GM21723 (cell line): ENCODE measurements around the gene MARK3.
"Not testable (repeated sequence)": the region's sequence is repeated elsewhere in the genome, so short reads cannot be mapped to it uniquely, and the experiment has no call there.

Source experiments
- ATAC-seq: cut with Tn5 transposase; IDR thresholded peaks from one replicate; pipeline ENCODE4 v1.9.1; 2021; ENCODE audit warnings: mild to moderate bottlenecking, moderate library complexity; ENCODE audit not compliant: unreplicated experiment

Gene MARK3

DNA sequence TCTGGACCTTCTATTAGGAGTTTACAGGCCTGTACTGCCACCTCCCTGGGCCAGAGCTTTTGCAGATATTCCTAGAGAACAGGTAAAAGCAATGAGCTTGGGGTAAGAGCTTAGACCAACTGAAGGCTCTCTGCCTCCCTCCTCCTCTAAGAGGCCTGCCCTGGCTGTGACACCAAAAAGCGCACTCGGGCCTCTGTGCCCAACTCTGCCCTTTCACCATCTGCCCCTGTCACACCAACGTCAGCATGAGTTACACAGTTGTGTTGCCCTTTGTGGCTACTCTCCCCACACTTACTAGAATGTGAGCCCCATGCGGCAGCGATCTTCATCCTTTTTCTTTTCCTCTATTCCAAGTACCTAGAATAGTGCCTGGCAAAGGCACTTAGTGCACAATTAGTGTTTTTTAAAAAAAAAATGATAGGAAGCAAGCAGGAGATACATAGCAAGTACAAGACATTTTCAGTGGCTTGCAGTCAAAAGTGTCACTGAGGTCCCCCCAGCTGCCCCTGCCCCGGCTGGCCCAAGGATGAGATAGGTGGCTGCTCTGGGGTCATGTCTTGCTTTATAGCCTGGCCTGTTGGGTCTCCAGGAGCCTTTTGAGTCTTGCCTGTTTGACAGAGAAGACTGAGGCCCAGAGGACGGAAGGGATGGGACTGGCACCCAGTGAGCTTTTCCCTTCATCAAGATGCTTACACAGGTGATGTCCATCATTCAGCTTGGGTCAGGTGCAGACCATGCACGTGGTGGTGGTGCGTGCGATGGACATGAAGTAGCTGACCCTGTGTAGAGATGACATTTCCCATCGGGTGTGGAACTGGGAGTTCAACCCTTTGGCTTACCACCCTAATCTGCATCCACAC is 124.9 kb downstream of the MARK3 start:
- ATAC-seq = no peak

DNA sequence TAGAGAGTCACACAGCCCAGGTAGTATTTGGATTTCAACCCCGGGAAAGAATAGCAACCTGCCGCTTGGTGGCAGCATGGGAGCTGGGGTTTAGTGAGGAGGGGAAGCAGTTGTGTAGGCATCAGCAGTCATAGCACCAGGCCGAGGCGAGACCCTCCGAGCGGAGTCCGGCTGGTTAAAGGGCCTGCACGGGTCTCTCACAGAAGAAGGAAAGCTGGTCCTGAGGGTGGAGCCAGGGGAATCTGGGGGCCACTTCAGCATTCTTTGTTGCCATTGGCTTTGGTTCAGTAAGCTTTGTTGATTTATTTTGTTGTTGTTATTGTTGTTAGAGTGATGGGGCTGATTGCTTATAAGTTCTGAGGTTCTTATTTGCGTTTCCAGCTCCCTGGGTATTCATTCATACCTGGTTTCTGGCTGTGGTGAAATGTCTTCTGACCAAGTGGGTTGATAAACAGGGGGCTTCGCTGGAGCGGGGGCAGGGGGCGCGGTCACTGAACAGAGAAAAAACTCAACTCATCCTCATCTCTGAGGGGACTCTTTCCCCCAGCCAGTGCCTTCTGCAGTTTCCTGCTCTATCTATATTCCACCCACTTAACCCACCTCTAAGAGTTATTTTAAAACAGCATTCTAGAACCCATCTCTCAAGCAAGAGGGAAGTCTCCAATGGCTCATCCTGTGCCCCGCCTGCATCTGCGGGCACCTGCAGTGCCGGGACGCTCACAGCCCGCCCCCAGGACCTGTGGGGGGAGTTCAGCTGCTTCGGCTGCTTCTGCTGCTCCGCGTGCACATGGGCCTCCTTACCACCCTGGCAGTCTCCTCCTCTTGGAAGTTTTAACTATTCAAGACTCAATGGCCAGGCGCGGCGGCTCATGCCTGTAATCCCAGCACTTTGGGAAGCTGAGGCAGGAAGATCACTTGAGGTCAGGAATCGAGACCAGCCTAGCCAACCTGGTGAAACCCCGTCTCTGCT is 125.8 kb downstream of the MARK3 start:
- no peak for ATAC-seq

DNA sequence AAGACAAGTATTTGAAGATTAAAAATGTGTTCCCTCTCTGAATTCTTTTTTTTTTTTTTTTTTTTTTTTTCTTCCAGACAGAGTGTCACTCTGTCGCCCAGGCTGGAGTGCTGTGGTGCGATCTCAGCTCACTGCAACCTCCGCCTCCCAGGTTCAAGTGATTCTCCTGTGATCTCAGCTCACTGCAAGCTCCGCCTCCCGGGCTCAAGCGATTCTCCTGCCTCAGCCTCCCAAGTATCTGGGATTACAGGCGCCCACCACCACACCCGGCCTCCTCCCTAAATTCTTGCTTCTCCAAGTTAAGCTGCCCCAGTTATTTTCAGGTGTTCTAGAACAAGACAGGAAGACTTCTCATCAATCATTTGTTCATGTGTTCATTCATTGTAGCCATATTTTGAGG is 127.0 kb downstream of the MARK3 start:
- not testable (repeated sequence) for ATAC-seq

DNA sequence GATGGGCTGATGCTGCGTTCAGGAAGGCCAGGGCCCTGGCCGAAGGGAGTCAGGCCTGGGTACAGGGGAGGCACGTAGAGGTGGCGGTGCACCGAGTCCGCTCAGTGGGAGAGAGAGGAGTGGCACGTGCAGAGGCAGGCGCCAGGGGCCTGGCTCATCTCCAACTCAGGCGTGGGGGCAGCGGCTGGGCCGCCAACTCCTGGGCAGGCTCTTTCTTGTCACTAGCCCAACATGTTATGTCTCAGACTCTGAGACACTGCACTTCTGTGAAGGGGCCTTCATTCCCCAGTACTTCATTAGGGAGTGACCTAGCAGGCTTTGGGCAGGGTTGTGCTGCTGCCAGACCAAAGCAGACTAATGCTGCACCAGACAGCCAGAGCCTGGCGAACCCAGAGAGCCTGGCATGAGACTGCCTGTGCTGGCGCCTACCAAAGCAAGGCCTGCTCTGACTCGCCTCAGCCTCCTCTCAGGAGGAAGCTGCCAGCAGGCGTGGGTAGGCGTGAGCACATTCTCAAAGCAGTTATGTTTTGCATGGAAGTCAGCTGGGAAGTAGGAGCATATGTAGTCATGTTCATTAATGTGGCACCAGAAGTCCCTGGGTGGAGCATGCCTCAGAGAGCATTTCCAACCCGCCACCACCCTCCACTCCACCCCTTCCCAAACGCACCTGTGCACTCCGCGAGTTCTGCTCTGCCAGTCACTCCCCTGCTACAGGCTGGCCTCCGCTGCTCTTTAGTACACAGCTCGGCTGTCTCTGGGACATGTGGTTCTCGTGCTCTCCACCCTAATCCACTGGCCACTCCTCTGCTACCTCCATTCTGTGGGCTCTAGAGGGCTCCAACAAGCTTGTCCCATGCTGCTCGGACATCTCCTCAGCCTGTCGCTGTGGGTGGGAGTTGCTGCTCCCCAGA is 127.7 kb downstream of the MARK3 start:
- no peak for ATAC-seq

DNA sequence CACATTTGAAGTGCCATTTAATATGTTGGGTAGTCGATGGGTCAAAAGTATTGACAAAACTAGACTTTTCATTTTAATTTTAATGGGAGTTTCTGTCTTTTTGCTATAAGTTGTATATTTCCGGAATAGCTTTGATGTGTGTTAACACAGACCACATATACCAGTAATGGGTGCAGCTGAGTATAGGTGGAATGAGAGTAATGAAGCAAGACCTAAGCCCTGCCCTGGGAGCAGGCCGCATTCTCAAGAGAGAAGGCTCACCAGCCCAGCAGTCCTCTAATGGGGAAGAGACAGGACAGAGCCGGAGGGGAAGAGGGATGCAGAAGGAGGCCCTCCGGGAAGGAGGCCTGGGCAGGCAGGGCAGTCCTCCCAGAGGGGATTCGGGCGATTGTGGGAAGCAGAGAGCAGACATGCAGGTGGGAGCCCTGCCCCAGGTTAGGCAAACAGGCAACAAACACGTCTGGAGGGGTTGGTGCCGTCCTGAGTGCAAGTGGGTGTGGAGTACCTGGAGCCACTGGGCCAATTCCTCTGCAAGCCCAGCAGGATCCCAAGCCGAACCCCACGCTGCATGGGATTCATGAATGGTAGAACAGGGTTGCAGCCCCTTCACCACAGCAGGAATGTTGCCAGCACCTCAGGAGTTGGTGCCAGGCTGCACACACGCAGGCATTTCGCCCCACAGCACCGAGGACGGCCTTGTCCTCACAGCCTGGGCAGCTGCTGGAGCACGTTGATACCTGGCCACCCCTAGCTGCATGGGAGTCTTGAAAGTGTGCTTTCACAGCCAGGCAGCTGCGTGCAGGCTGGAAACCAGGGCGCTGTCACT is 129.6 kb downstream of the MARK3 start:
- no peak for ATAC-seq

DNA sequence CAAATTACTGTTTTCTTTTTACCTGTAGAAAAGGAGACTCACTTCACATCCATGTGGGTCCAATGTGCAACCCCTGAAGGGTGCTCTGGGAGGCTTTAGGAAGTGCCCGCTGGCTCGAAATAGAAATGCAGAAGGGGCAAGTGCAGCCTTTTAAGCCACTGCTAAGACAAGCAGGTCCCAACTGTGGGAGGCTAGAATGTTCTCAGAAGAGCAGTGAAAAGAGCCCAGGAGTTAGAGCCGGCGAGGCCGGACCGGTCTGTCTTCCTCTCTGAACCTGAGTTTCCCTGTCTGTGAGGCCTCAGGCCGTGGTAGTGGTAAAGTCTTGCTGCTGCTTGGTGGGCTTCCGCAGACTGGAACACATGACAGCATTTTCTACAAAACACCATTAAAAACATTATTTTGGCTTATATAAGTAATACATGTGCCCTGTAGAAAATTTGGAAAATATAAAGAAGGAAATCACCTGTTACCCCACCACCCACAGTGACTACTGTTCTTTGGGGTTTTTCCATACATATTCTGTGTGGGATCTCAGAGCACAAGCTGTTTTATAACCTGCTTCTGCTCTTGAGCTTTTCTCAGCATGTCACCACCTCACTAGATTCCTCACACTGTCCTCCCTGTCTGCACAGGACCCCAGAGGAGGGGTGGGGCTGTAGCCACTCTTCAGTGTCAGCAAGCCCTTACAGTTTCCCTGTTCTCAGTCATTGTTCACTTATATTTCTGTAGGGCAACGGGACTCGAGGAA is 131.4 kb downstream of the MARK3 start:
- no peak for ATAC-seq

DNA sequence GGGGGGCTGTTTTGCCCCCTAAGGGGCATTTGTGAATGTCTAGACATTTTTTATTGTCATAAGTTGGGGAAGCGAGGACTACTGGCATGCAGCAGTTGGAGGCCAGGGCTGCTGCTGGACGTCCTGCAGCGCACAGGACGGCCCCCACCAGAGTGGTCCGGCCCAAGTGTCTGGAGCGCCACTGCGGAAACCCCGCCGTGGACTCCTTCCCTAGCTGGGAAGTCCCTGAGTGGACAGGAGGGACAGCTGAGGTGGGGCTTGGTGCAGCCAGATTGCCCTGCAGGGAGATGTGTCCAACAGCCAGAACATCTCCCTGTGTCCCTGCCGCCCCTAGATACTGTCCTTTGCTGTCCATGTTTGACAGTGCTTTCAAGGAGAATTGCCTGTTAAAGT is 132.0 kb downstream of the MARK3 start:
- no peak for ATAC-seq

DNA sequence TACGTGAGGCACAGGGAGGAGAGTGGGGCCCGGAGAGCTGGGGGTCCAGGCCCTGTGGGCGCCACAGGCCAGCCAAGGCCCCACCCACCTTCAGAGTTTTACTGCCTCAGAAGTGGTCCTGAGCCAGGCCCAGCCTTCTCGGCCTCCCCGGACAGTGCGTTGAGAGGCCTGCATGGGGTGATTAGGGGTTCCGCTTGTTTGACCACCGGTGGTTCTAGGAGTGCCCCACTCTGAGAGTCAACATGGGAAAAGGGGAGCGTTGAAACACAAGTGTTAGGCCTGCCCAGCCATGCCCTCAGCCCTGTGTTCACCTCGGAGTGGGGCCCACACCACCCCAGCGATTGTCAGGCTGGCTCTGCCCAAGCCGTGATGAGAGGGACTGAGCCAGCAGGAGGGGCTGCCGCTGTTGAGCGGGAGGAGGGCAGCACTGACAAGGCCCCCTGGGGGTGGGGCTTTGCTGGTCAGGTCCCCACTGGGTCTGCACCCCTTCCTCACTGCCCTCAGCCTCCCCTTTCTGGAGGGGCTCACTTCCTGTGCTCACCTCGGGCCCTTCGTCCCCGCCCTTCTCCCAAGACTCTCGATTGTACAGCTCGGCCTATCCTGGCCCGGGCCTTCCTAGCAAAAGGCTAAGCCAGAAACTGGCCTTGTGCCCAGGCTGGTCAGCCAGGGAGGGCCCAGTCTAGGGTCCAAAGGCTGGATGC is 132.7 kb downstream of the MARK3 start:
- no peak for ATAC-seq

DNA sequence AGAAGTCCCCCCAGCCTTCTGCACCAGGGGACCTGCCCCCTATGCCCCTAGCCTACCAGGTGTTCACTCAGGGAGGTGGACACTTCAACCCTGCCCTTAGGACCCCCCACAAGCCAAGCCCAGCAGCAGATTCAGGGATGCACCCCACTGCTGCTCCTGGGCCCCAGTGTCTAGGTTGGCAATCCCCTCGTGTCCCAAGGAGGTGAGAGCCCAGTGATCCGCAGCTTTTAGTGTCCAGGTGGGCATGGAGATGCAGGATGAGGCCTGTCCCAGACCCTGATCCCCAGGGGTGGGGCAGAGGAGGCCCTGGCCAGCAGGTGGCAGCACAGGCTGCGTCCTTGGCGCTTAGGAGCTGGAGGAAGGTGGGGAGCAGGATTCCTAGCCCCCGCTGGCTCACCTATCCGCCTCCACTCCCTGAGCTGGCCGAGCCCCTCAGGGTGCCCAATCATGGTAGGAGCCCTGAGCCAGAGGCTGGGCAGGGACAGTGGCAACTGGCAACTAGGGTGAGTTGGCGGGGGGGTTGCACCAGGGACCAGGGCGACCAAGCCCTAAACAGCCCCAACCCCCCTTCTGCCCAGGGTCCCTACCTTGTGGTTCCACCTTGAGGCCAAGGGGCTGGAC is 133.3 kb downstream of the MARK3 start:
- ATAC-seq = no peak

DNA sequence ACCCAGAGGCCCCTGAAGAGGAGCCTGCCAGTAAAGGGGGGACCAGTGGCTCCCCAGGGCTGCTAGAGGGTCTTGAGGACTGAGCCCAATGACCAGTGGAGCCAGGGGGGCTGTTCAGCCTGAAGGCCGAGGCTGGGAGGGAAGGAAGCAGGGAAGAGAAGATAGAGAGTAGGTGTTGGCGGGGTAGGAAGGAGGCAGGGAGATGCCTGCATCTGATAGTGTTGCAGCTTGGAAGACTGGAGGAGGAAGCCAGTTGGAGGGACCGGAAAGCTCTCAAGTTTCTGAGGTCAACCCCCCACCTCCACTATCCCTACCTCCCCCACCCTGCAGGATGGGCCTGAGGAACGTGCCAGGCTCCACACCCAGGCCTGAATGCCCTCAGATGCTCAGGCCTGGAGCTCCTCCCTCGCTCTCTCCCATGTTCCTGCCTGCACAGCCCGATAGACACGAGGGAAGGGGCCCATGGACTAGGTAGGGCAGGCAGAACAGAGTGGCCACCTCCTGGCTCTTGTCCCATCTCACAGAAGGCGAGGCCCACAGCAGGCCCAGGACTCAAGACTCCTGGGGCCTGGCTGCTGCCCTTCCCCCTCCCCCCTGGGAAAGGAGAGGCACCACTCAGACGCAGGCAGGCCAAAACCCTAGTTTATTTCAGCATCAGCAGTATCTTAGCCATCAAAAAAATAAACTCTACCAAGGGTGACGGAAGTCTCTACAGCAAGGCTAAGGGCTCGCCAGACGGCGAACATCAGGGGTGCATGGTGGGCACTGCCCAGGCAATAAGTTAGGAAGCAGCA is 134.0 kb downstream of the MARK3 start:
- no peak for ATAC-seq

DNA sequence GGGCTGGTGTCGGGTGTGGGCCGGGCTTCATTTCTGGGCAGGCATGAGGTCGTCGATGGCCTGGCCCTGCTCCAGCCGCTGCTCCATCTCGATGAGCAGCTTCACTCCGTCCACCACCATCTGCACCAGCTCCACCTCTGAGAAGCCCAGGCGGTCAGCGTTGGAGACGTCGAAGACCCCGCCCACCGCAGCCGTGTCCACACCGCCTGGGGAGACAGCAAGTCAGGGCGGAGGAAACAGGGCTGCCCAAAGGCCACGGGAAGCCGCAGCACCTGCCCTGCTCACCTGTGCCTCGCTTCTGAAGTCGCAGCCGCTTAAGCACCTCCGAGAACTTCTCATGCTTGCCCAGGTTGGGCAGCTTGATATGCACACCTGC is 134.6 kb downstream of the MARK3 start:
- ATAC-seq = no peak

DNA sequence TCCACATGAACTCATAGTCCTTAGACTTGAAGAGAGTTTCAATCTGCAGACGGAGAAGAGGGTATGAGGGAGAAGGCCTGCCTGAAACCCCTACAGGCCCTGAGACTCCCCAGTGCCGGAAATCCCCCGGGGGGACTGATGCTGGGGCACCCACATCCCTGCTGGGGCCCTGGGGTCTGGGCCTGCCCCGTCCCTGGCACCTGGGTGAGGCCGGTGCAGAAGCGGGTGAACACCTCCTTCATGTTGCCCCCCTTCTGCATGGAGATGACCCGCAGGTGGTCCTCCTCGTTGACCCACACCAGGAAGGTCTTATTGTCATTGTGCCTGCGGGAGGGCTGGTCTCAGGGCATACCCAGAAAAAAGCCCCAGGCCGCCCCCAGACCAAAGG is 135.0 kb downstream of the MARK3 start:
- ATAC-seq = no peak

DNA sequence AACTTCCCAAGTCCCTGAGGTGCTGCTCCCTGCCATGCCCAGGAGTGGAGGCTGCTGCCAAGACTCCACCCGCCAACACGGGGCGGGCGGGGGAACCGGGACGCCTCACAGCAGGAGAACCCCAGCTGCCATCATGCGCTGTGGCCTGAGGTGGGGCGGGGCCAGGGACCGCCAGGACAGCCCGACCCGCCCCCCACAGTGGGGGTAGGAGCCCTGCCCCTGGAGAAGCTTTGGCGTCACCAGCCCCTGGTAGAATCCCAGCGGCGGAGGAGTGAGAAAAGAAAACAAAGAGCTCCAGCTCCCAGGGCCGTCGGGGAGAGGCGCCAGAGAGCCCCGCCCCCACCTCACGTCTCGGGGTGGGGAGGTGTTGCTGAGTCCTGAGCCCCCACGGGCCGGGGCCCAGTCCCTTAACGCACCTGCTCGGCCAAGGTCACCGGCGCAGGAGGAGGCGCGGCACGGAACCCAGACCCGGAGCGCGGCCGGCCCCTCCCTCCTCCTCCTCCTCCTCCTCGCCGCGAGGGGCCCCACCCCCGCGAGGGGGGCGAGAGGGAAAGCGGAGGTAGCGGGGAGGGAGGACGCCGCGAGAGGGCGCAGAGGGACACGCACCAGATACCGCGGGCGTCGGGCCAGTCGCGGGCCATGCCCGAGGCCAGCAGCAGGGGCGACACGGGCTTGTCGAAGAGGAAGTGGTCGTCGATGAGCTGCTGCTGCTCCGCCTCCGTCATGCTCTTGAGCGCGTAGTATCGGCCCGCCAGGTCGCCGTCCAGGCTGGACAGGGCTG is 135.6 kb downstream of the MARK3 start:
- no peak for ATAC-seq

DNA sequence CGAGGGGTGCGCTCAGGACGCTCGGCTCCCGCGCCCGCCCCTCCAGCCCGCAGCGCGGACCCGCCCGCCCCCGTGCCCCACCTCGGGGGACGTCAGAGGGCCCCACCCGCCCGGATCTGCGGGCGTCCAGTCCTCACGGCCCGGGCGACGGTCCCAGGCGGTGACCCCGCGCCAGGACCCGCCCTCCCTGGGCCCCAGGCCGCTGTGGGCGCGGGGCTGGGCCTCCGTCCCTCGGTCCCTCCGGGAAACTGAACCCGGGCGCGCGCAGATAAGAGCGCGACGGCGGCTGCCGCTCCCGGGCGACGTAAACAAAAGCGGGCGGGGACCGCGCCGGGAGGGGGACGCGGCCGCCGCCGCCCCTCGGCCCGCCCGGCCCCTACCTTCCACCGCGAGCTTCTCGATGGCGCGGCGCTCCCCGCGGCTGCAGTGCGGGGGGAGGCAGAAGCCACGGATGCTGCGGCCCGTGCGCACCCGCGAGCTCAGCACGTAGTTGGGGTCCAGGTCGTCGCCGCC is 136.3 kb downstream of the MARK3 start:
- no peak for ATAC-seq

DNA sequence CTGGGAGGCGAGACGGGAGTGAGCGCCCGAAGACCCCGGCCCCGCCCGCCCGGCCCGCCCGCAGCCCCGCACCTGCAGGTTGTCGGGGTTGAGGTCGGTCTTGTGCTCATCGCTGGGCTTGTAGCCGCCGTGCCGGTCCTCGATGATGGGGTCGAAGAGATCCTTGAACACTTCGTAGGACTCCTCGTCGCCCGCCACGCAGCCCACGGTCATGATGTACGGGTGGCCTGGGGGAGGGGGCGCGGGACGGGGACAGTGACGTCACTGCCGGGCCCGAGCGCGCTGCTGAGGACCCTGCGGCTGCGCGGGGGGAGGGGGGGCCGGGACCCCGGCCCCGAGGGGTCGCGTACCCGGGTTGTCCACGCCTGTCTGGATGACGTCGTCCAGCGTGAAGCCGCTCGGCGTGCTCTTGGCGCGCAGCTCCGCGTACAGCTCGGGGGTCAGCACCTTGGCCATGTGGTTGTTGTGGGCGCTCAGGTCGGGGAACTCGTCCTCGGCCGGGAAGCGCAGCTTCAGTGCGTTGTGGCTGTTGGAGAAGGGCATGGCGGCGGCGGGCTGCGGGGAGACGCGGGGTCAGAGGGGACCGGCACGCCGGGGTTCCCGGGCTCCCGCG is 136.8 kb downstream of the MARK3 start:
- ATAC-seq = no peak
